BE2C (cell line): Measurements from ENCODE around the gene SPOP.

ENCODE experiments used
- DNase-seq: peaks from one replicate; pipeline ENCODE4 v3.0.0-alpha.2; 2020
- H3K27me3 ChIP-seq: fragments of 250-450 bp; sonication (Bioruptor Pico); 2 replicates; pipeline ENCODE4 v1.5.1; 2020; ENCODE audit warnings: mild to moderate bottlenecking
- H3K36me3 ChIP-seq: fragments of 250-450 bp; sonication (Bioruptor Pico); 2 replicates; pipeline ENCODE4 v1.5.1; 2020; ENCODE audit warnings: mild to moderate bottlenecking
- H3K4me1 ChIP-seq: fragments of 250-450 bp; sonication (Bioruptor Pico); 2 replicates; pipeline ENCODE4 v1.5.1; 2020
- H3K4me3 ChIP-seq: 2 replicates; pipeline ENCODE4 v1.5.1; 2011; ENCODE audit warnings: low read depth, low read length
- H3K9me3 ChIP-seq: fragments of 250-450 bp; sonication (Bioruptor Pico); 2 replicates; pipeline ENCODE4 v1.5.1; 2020
- TF ChIP-seq, protein P1 (sequence below): IDR thresholded peaks from 2 replicates; pipeline ENCODE4 v1.5.1; 2012; ENCODE audit warnings: mild to moderate bottlenecking, low read depth, low read length

SPOP gene

DNA sequence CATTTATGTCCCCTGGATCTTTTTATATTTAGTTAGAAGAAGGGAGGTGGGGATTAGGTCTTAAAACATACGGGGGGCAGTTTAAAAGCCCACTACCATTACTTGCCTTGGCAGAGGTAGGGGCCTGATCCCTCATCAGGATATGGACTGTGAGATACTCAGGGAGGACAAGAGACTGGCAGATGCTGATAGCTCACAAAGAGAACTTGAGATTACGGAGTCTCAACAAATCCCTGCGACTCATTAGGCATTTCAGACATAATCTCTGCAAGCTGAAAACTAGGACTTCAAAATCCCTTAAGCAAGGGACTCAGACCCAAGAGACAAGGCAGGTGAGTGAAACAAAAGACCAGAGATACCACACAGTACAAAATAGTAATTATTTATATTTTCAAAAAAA, 79.0 kb downstream of the SPOP start:
- no peaks in the 10 kb centered on the region; the same call in 1 of the 2 replicates for H3K4me1 ChIP-seq
- no peaks in the 10 kb centered on the region for H3K9me3 ChIP-seq
- no peaks in the 10 kb centered on the region for H3K27me3 ChIP-seq
- peaks cover 6% of the 10 kb centered on the region for H3K36me3 ChIP-seq
- no peak overlapping the region for H3K4me3 ChIP-seq
- DNase-seq = no peak
- TF ChIP-seq, protein P1, sequence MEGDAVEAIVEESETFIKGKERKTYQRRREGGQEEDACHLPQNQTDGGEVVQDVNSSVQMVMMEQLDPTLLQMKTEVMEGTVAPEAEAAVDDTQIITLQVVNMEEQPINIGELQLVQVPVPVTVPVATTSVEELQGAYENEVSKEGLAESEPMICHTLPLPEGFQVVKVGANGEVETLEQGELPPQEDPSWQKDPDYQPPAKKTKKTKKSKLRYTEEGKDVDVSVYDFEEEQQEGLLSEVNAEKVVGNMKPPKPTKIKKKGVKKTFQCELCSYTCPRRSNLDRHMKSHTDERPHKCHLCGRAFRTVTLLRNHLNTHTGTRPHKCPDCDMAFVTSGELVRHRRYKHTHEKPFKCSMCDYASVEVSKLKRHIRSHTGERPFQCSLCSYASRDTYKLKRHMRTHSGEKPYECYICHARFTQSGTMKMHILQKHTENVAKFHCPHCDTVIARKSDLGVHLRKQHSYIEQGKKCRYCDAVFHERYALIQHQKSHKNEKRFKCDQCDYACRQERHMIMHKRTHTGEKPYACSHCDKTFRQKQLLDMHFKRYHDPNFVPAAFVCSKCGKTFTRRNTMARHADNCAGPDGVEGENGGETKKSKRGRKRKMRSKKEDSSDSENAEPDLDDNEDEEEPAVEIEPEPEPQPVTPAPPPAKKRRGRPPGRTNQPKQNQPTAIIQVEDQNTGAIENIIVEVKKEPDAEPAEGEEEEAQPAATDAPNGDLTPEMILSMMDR = no peak

DNA sequence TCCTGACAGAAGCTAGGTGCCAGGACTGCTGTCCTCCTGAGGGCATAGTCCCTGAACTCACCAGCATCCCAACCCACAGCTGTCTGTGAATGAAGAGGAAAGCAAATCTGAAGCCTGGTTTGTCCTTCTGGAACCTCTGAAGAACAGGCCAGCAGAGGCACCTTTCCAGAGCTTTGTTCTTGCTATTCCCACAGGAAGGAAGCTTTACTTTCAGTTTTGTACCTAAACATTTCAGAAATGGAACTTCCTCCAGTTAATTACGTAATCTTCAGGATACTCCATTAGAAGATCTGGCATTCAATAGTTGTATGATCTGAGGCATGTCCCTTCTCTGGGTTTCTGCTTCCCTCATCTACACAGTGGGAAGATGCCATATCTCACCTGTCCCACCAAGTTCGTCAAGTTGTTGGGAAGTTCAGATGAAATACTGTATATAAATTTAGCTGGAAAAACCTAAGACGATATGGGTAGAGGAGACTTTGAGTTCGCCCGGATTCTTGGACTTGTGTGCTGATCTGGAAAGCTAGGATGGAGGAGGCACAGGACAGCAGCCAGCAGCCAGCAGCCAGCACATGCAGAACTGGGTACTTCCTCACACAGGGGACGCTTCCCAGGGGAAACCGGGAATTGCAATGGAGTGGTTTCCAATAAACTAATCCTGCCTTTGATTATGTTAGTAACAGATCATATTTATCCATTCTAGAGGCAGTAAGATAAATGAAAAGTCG, 79.8 kb downstream of the SPOP start:
- TF ChIP-seq, protein P1 = no peak
- H3K4me3 ChIP-seq = no peak overlapping the region
- H3K27me3 ChIP-seq = no peaks in the 10 kb centered on the region
- H3K4me1 ChIP-seq = no peaks in the 10 kb centered on the region; the same call in 1 of the 2 replicates
- H3K36me3 ChIP-seq = peaks cover 3% of the 10 kb centered on the region
- H3K9me3 ChIP-seq = no peaks in the 10 kb centered on the region
- no peak for DNase-seq

- DNase-seq = no peak
- H3K36me3 ChIP-seq = peaks cover 3% of the 10 kb centered on the region
- H3K27me3 ChIP-seq = no peaks in the 10 kb centered on the region
- H3K4me1 ChIP-seq = no peaks in the 10 kb centered on the region; the same call in 1 of the 2 replicates
- no peak overlapping the region for H3K4me3 ChIP-seq
- H3K9me3 ChIP-seq = no peaks in the 10 kb centered on the region
- TF ChIP-seq, protein P1 = no peak
These were observed 80.5 kb downstream of the SPOP start for GRCh38 chr17:49597436-49597835.

- Histone ChIP-seq H3K9me3 (no peaks in the 10 kb centered on the region), H3K36me3 (peaks cover 3% of the 10 kb centered on the region)
- TF ChIP-seq, protein P1 = no peak
These were observed 81.2 kb downstream of the SPOP start for GRCh38 chr17:49596613-49597244.

GRCh38 chr17:49595980-49596379, 81.9 kb downstream of the SPOP start:
- Histone ChIP-seq H3K27me3 (no peaks in the 10 kb centered on the region), H3K4me1 (no peaks in the 10 kb centered on the region; the same call in 1 of the 2 replicates), H3K9me3 (no peaks in the 10 kb centered on the region), H3K36me3 (peaks cover 3% of the 10 kb centered on the region), H3K4me3 (no peak overlapping the region)
- no peak for DNase-seq
- TF ChIP-seq, protein P1 = no peak

More at GRCh38 chr17:49596613-49597244, 81.2 kb downstream of the SPOP start:
- H3K27me3 ChIP-seq = no peaks in the 10 kb centered on the region
- no peak overlapping the region for H3K4me3 ChIP-seq
- no peaks in the 10 kb centered on the region; the same call in 1 of the 2 replicates for H3K4me1 ChIP-seq
- DNase-seq = no peak

- DNase-seq = no peak
- H3K4me3 ChIP-seq = no peak overlapping the region
- no peaks in the 10 kb centered on the region for H3K9me3 ChIP-seq
- no peaks in the 10 kb centered on the region; the same call in 1 of the 2 replicates for H3K4me1 ChIP-seq
- TF ChIP-seq, protein P1 = no peak
- peaks cover 3% of the 10 kb centered on the region for H3K36me3 ChIP-seq
- H3K27me3 ChIP-seq = no peaks in the 10 kb centered on the region
These were observed 82.6 kb downstream of the SPOP start for GRCh38 chr17:49595328-49595727.
